ENCODE results near the gene JOSD2.
"Not testable (repeated sequence)": the region's sequence is repeated elsewhere in the genome, so short reads cannot be mapped to it uniquely, and the experiment has no call there.

The JOSD2 gene

GRCh38 chr19:50546527-50547221 is 35.7 kb upstream of the JOSD2 start:
- DNase-seq (ENCODE audit: low read depth), result no peak

- no peak for DNase-seq (ENCODE audit: low read depth)
These were observed 32.0 kb upstream of the JOSD2 start for GRCh38 chr19:50542943-50543342.

- peak; percentile 83 for DNase-seq (ENCODE audit: low read depth)
These were observed 26.8 kb upstream of the JOSD2 start for GRCh38 chr19:50537769-50538230.

- DNase-seq (ENCODE audit: low read depth), result no peak
These were observed 26.3 kb upstream of the JOSD2 start for GRCh38 chr19:50537306-50537685.

GRCh38 chr19:50536662-50537305 is 25.8 kb upstream of the JOSD2 start:
- DNase-seq (ENCODE audit: low read depth), result no peak

GRCh38 chr19:50535672-50536187 is 24.7 kb upstream of the JOSD2 start:
- no peak for DNase-seq (ENCODE audit: low read depth)

GRCh38 chr19:50534478-50534877 is 23.5 kb upstream of the JOSD2 start:
- no peak for DNase-seq (ENCODE audit: low read depth)

- DNase-seq (ENCODE audit: low read depth), result no peak
These were observed 22.0 kb upstream of the JOSD2 start for GRCh38 chr19:50532952-50533351.

GRCh38 chr19:50531171-50531612 is 20.2 kb upstream of the JOSD2 start:
- DNase-seq (ENCODE audit: low read depth), result no peak

GRCh38 chr19:50528052-50528451 is 17.1 kb upstream of the JOSD2 start:
- DNase-seq (ENCODE audit: low read depth), result not testable (repeated sequence)

- DNase-seq (ENCODE audit: low read depth), result no peak
These were observed 11.9 kb upstream of the JOSD2 start for GRCh38 chr19:50522881-50523280.

- DNase-seq (ENCODE audit: low read depth), result no peak
These were observed 10.0 kb upstream of the JOSD2 start for GRCh38 chr19:50520822-50521465.

GRCh38 chr19:50519006-50519575 is 8.1 kb upstream of the JOSD2 start:
- DNase-seq (ENCODE audit: low read depth), result no peak

GRCh38 chr19:50518091-50519005 is 7.4 kb upstream of the JOSD2 start:
- no peak for DNase-seq (ENCODE audit: low read depth)

GRCh38 chr19:50517704-50518075 is 6.7 kb upstream of the JOSD2 start:
- DNase-seq (ENCODE audit: low read depth), result no peak

GRCh38 chr19:50516964-50517703 is 6.1 kb upstream of the JOSD2 start:
- no peak for DNase-seq (ENCODE audit: low read depth)

GRCh38 chr19:50516456-50516855 is 5.5 kb upstream of the JOSD2 start:
- DNase-seq (ENCODE audit: low read depth), result no peak

- no peak for DNase-seq (ENCODE audit: low read depth)
These were observed 4.2 kb upstream of the JOSD2 start for GRCh38 chr19:50515168-50515561.

GRCh38 chr19:50514346-50515167 is 3.6 kb upstream of the JOSD2 start:
- no peak for DNase-seq (ENCODE audit: low read depth)

GRCh38 chr19:50513746-50514345 is 2.9 kb upstream of the JOSD2 start, which contains the start of gene ASPDH:
TSS of gene ASPDH (minus strand) at chr19:50513913. CDS start at chr19:50513823, 90 bp downstream.
- DNase-seq (ENCODE audit: low read depth), result no peak
